Nucleus accumbens (tissue), 56 donors: ENCODE results near the gene RNF144B.

Experiments
- DNase-seq, 56 donors: peaks; one replicate each; lab custom pipeline; 2025; lab: John Stamatoyannopoulos, UW

The RNF144B gene

DNA sequence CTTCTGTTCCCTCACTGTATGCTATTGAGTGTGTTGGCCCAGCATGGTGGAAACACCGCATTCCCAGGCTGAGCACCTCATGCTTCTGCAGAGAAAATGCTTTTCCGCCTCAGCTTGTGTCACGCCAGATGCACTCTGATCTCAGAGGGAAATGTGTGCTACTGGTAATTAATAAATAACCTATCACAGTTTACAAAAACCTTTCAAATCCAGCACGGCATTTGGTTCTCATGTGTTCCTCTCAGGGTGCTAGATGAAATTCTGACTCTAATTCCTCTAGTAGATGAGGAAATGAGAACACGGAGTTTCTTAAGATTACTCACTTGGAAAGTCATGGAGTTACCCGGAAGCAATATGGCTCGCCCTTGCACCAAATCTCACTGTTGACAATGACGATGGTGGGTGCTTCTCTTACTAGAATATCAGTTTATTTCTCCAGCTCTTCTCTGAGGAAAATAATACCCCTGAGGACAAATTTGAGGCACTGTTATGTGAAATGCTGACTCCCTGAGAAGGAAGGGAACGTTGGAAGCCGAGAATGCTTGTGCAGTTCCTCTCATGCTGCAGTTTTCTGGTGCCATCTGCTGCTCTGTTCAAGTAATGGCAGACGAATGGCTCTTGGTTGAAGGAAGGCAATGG, 116.6 kb downstream of the RNF144B start:
- peak in 46 of 56 donors; percentile 3 to 79 (median 34) for DNase-seq

DNA sequence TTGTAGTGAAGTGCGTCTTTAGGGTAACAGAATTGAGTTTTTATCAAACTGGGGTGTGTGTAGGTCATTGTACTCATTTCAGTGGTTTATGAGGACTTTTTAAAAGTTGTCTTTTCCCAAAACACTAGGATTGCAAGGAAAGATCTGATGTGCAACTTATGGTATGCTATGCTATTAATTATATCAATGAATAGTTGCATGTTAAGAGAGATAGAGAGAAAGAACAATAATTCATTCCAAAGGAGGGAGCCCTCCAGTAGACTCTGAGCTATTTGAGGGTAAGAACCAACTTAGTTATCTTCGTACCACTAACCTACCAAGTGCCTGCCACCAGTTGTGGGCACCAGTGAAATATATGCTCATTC, 117.1 kb downstream of the RNF144B start:
- no peak for DNase-seq

DNA sequence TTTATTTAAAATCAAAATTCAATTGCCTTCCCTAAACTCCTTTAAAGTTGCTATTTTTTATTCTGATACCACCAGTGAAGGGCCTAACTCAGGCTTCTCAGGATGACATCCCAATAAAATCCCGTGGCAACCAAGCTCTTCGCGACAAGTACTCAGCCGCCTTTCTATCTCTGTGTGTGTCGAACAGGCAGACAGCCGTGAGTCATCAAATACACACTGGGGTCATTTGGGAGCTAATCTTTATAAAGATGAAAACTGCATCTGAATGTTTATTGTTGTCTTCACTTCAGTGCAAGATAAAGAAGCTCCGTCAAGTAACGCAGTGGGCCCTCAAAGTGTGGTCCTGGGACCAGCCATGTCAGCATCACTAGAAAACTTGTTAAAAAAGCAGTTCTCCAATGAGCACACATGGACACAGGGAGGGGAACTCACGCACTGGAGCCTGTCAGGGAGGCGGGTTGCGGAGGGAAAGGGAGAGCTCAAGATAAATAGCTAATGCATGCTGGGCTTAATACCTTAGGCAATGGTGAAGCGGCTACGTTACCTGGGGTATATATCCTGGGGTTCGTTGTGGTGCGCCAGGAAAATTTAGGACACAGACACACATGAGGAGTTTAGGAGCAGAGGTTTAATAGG, 119.3 kb downstream of the RNF144B start:
- no peak for DNase-seq

DNA sequence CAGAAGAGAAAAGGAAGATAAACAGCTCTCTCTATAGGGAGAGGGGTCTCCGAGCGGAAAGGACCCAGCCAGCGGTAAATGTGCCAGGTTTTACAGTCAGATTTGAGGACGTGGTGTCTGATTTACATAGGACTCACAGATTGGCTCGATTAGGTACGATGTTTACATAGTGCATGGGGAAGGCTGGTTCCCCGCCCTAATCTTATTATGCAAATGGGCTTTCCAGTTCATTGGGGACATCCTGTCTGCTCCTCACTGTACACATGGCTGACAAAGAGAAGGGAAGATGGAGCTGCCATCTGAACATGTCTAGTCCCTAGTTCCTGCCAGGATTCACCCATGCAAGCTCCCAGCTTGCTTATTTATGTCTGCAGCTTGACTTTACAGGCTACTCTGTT, 119.9 kb downstream of the RNF144B start:
- DNase-seq, result no peak

DNA sequence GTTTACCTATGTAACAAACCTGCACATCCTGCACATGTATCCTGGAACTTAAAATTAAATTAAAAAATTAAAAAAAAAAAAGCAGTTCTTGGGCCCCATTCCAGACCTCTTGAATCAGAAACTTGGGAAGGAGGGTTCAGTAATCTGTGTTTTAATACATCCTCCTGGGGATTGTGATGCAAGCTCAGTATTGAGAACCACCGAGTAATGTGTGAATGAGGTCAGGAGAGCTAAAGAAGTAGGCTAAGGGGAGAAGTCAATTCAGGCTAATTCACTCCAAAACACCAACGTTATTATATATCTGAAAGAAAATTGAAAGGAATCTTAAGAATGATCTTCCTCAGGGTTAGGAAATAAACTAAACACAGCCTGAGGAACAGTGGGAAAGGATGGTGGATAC, 120.4 kb downstream of the RNF144B start:
- DNase-seq, result no peak

DNA sequence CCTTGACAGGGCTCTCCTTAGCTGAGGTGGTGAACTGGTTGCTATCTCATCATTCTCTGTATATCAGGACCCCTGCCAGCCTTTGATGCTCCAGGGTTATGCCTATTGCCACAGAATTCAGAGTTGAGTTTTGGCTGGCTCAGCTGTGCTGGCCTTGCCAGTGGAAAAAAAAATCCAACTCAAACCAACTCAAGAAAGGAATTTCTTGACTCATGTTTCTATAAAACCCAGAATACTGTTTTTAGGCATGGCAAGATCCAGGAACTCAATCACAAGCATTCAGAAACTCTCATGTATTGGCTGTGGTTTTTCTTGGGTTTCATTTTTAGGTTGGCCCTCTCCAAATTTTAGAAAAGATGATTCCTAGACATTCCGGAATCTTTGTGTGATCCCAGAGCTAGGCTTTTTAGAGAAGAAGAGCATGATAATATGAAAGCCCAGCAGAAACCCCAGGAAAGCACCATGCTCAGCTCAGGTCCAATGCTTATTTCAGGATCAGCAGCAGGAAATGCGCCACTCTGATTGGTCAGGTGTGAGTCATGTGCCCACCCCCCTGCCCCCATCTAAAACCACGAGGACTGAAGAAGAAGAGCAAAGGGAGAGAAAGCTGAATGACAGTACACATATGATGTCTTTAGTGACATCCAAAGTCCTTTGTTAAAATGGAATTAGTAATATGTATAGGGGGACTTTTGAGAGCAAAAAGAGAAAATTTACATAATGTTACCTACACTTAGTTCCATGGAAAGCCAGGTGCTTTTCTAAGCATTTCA, 122.9 kb downstream of the RNF144B start:
- DNase-seq, result no peak

DNA sequence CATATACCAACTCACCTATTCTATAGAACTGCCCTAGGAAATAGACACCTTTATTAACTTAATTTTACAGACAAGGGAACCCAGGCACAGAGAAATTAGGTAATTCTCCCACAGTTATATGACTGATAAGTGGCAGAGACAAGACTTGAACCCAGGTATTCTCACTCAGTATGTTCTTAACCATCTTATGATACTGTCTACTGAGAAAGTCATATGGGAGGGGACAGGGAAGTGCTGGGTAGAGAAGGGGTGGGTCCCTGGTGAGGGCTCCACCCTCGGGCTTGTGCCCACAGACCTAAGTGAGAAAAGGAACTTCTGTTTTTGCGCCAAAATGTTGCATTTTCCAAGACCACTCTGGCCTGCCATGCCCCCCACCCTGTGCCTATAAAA, 123.5 kb downstream of the RNF144B start:
- no peak for DNase-seq

DNA sequence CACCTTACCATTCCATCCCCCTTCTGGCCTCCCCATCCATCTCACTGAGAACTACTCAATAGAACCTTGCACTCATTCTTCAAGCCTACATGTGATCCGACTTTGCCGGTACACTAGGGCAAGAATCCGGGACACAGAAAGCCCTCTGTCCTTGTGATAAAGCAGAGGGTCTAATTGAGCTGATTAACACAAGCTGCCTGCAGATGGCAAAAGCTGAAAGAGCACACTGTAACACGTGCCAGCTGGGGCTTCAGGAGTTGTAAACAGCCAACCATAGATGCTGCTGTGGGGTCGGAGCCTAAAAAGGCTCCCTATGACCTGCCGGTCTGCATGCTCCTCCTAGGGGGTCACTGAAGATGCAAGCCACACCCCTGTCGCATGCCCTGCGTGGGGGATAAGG, 124.1 kb downstream of the RNF144B start:
- DNase-seq, result peak in 2 of 56 donors; percentile 6 to 16

DNA sequence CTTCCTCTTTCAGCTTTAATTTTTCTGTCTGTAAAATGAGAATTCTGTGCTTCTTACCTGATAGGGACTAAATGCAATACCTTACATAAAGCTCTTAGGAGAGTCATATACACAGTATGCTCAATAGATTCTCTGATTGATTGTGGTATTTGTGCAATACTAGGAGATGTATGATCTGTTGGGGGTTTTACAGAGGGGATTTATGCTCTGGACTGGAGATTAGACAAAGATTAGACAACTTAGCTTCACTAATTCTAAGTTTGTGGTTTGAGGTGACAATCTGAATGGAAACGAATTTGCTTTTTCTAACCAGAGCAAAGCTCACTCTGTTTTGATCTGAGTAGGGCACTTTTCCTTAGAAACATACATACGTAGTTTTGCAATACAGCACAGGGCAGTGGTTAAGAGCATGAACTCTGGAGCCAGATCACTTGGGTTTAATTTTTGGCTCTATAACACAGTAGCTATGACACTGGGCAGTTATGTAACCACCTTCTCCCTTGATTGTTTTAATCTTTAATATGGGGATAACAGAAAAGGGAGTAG, 126.2 kb downstream of the RNF144B start:
- no peak for DNase-seq

DNA sequence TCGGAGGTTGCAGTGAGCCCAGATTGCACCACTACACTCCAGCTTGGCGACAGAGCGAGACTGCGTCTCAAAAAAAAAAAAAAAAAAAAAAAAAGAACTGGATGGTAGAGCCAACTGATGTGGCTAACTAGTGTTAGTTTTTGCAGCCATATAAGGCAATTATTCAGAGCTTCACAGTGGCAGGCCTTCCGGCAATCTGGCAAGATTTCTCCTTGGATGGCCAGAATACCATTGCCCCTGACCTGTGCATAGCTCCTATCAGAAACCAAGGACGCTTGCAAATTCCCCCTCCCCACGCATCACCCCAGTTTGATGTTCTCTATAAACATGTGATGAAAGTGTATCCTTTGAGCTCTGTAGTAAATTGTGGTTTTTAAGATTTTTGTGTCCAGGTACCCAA, 127.0 kb downstream of the RNF144B start:
- DNase-seq, result no peak

DNA sequence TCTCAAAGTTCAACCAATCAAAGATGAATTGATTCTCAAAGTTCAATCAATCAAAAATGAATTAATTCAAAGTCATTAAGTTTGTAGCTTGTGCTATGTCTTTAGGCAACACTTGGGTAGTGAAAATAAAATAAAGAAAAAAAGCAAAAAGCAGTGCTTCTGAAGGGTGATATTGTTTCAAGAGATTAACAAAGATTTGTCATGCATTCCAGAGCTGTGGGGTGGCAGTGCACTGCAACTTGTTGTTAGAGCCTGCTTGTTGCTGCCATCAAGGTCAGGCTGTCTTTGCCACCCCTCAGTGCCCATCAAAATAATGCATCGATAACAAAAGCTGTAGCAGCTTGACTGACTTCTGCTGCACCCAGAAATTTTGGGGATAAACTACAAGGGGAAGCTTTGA, 128.6 kb downstream of the RNF144B start:
- no peak for DNase-seq
